Activated CD8-positive, alpha-beta memory T cell treated with anti-CD3 and anti-CD28 coated beads, Interleukin-2, amount 10 ng/mL, durations not matched to agents 7 days and 5 days (primary cell): ENCODE data around the gene PILRA. TPM values are rescaled to one million over a fixed set of nuclear protein-coding genes. Genes with fewer than 3 reads are reported as not detected.

Experiments used
- ATAC-seq: fragments of 150-1000 bp; cut with Tn5 transposase; one replicate; pipeline ENCODE4 v1.10.0; 2021; ENCODE audit warnings: moderate library complexity
- CTCF ChIA-PET: fragments of 350-600 bp; sonication (Branson Sonifier 250); formaldehyde crosslinking; loops from one replicate; lab custom pipeline; 2021; ENCODE audit warnings: antibody characterized with exemption; lab: Charles Lee
- DNase-seq: peaks from one replicate; pipeline ENCODE4 v3.0.0-alpha.2; 2020
- H3K27ac Mint-ChIP-seq: one replicate; pipeline ENCODE4 v1.8.0; 2021; ENCODE audit warnings: mild to moderate bottlenecking, mixed read lengths
- H3K27me3 Mint-ChIP-seq: one replicate; pipeline ENCODE4 v1.8.0; 2021; ENCODE audit warnings: mixed read lengths
- H3K36me3 Mint-ChIP-seq: one replicate; pipeline ENCODE4 v1.8.0; 2021; ENCODE audit warnings: mild to moderate bottlenecking, mixed read lengths
- H3K4me1 Mint-ChIP-seq: one replicate; pipeline ENCODE4 v1.8.0; 2021; ENCODE audit warnings: mixed read lengths
- H3K4me3 Mint-ChIP-seq: one replicate; pipeline ENCODE4 v1.8.0; 2021; ENCODE audit warnings: mild to moderate bottlenecking, moderate library complexity, mixed read lengths
- H3K9me3 Mint-ChIP-seq: one replicate; pipeline ENCODE4 v1.8.0; 2022; ENCODE audit warnings: low read depth, mixed read lengths
- total RNA-seq, 2 experiments: library from RNA; stranded (reverse); gene quantifications; one replicate each; pipeline ENCODE4 v1.2.3, GENCODE V29; 2021

PILRA gene
- total RNA-seq, 2 experiments from 2014 or later = 1.3 to 3.4 TPM

DNA sequence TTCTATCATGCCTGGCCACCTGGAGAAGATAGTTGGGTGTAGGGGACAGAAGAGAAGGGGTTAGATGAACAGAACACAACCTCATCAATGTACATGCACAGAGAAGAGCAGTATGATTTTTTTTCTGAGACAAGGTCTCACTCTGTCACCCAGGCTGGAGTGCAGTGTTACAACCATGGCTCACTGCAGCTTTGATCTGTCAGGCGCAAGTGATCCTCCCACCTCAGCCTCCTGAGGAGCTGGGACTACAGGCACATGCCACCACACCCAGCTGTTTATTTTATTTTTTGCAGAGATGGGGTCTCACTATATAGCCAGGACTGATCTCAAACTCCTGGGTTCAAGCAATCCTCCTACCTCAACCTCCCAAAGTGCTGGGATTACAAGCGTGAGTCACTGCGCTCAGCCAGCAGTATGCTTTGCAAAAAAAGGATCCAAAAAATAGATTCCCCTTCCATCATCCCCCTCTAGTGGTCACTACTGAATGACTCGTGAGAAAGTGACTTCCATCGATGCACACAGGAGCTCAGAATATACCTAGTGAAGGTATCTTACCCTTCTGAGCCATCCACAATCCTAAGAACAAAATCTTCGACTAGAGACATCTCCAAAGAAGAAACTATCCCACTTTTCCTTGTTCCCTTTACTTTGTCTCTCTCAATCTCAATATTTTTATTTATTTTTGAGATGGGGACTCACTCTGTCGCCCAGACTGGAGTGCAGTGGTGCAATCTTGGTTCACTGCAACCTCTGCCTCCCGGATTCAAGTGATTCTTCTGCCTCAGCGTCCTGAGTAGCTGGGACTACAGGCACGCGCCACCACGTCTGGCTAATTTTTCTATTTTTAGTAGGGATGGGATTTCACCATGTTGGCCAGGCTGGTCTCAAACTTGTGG lies 34.2 kb downstream of the PILRA start:
- Mint-ChIP-seq H3K9me3 (no peaks in the 10 kb centered on the region), H3K4me3 (no peak overlapping the region), H3K27me3 (peaks cover 18% of the 10 kb centered on the region), H3K36me3 (no peaks in the 10 kb centered on the region), H3K4me1 (peaks cover 9% of the 10 kb centered on the region), H3K27ac (no peak overlapping the region)
- ATAC-seq (peak; percentile 91), DNase-seq (peak; percentile 59)
- CTCF ChIA-PET = interaction anchor here (0.6 to 3.8 kb wide), 39 partner anchors 8 to 324 kb away, joined by 3 to 24 read pairs (median 5); partner anchors contain the start of genes LAMTOR4, MEPCE and ZCWPW1

DNA sequence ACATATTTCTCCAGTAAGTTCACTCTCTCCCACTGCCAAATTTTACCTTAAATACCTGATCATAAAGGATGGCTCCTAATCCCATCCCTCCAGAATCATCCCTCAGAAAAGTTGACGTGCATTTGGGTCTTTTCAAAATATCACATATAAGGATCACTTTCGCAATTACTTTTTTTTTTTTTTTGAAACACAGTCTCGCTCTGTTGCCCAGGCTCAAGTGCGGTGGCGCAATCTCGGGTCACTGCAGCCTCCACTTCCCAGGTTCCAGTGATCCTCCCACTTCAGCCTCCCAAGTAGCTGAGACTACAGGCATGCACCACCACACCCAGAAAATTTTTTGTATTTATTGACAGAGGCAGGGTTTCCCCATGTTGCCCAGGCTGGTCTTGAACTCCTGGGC lies 37.8 kb downstream of the PILRA start:
- Mint-ChIP-seq H3K9me3 (no peaks in the 10 kb centered on the region), H3K27ac (no peak overlapping the region), H3K36me3 (no peaks in the 10 kb centered on the region), H3K4me1 (peaks cover 20% of the 10 kb centered on the region), H3K27me3 (peaks cover 10% of the 10 kb centered on the region), H3K4me3 (no peak overlapping the region)
- no peak for DNase-seq
- ATAC-seq = no peak
- CTCF ChIA-PET = interaction anchor here (0.7 to 2.7 kb wide), 4 partner anchors 37 to 232 kb away, joined by 3 to 7 read pairs (median 4); no protein-coding TSS in a partner anchor

GRCh38 chr7:100413346-100413745 lies 40.1 kb downstream of the PILRA start:
- H3K4me3 Mint-ChIP-seq = no peak overlapping the region
- ATAC-seq (peak; percentile 47), DNase-seq (no peak)
- CTCF ChIA-PET = interaction anchor here (0.6 to 2.7 kb wide), 5 partner anchors 14 to 288 kb away, joined by 3 to 7 read pairs (median 3); no protein-coding TSS in a partner anchor
- H3K27me3 Mint-ChIP-seq = peaks cover 3% of the 10 kb centered on the region
- no peak overlapping the region for H3K27ac Mint-ChIP-seq
- peaks cover 18% of the 10 kb centered on the region for H3K4me1 Mint-ChIP-seq
- no peaks in the 10 kb centered on the region for H3K36me3 Mint-ChIP-seq
- no peaks in the 10 kb centered on the region for H3K9me3 Mint-ChIP-seq

GRCh38 chr7:100413889-100414288 lies 40.6 kb downstream of the PILRA start:
- Mint-ChIP-seq H3K36me3 (no peaks in the 10 kb centered on the region), H3K27ac (no peak overlapping the region), H3K4me1 (peaks cover 18% of the 10 kb centered on the region), H3K9me3 (no peaks in the 10 kb centered on the region), H3K27me3 (peaks cover 3% of the 10 kb centered on the region), H3K4me3 (no peak overlapping the region)
- CTCF ChIA-PET = interaction anchor here (0.6 to 2.7 kb wide), 4 partner anchors 14 to 289 kb away, joined by 3 to 6 read pairs (median 3); no protein-coding TSS in a partner anchor
- peak; percentile 47 for ATAC-seq
- no peak for DNase-seq

- Mint-ChIP-seq H3K36me3 (no peaks in the 10 kb centered on the region), H3K4me1 (peaks cover 18% of the 10 kb centered on the region), H3K27me3 (peaks cover 3% of the 10 kb centered on the region), H3K9me3 (no peaks in the 10 kb centered on the region), H3K4me3 (no peak overlapping the region), H3K27ac (no peak overlapping the region)
- ATAC-seq (no peak), DNase-seq (no peak)
- CTCF ChIA-PET = interaction anchor here (1.2 to 2.3 kb wide), 3 partner anchors 8 to 15 kb away, joined by 4 to 5 read pairs (median 5); partner anchors contain the start of genes MEPCE and ZCWPW1
Measured at GRCh38 chr7:100415448-100415847, 42.2 kb downstream of the PILRA start.

- no peak for ATAC-seq
- no peak overlapping the region for H3K27ac Mint-ChIP-seq
- H3K4me3 Mint-ChIP-seq = no peak overlapping the region
- H3K36me3 Mint-ChIP-seq = no peaks in the 10 kb centered on the region
- no peak for DNase-seq
- no peaks in the 10 kb centered on the region for H3K27me3 Mint-ChIP-seq
- H3K4me1 Mint-ChIP-seq = peaks cover 2% of the 10 kb centered on the region
- CTCF ChIA-PET = interaction anchor here (1.5 to 3.6 kb wide), 2 partner anchors 11 to 21 kb away, joined by 3 to 18 read pairs; no protein-coding TSS in a partner anchor
- no peaks in the 10 kb centered on the region for H3K9me3 Mint-ChIP-seq
Measured at GRCh38 chr7:100418930-100419659, 45.8 kb downstream of the PILRA start.

DNA sequence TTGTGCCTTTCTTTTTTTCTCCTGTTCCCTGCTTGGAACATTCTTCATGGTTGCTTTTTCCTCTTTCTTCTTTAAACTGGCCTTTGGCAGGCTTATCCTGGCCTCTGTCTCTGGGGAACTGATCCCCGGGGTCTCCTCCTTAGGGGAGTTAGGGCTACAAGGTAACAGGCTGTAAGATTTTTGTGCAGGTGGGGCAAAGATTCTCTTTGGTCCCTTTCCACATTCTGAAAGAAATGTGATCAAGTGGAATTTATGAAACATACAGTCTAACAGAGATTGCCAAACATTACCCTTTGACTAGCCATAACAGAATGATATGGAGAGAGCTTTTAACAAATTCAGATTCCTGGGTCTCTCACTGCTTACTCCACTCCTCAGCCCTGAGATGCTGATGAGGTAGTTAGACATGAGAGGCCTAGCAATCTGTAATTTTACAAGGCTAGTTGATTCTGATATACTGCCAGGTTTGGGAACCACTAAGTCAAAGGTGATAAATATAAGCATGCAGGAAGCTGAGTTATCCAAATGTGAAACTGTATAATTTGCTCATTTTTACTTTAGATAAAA lies 46.5 kb downstream of the PILRA start:
- DNase-seq (no peak), ATAC-seq (no peak)
- H3K27ac Mint-ChIP-seq = no peak overlapping the region
- H3K36me3 Mint-ChIP-seq = no peaks in the 10 kb centered on the region
- H3K9me3 Mint-ChIP-seq = no peaks in the 10 kb centered on the region
- peaks cover 2% of the 10 kb centered on the region for H3K4me1 Mint-ChIP-seq
- CTCF ChIA-PET = interaction anchor here (3.6 kb wide), 1 partner anchor 12 kb away, joined by 18 read pairs; no protein-coding TSS in a partner anchor
- H3K27me3 Mint-ChIP-seq = no peaks in the 10 kb centered on the region
- H3K4me3 Mint-ChIP-seq = no peak overlapping the region

- H3K9me3 Mint-ChIP-seq = no peaks in the 10 kb centered on the region
- DNase-seq (no peak), ATAC-seq (no peak)
- H3K27ac Mint-ChIP-seq = no peak overlapping the region
- peaks cover 4% of the 10 kb centered on the region for H3K27me3 Mint-ChIP-seq
- peaks cover 5% of the 10 kb centered on the region for H3K4me1 Mint-ChIP-seq
- H3K4me3 Mint-ChIP-seq = no peak overlapping the region
- CTCF ChIA-PET = interaction anchor here (0.6 kb wide), 1 partner anchor 47 kb away, joined by 3 read pairs; no protein-coding TSS in a partner anchor
- no peaks in the 10 kb centered on the region for H3K36me3 Mint-ChIP-seq
Measured at GRCh38 chr7:100423315-100423714, 50.0 kb downstream of the PILRA start.

DNA sequence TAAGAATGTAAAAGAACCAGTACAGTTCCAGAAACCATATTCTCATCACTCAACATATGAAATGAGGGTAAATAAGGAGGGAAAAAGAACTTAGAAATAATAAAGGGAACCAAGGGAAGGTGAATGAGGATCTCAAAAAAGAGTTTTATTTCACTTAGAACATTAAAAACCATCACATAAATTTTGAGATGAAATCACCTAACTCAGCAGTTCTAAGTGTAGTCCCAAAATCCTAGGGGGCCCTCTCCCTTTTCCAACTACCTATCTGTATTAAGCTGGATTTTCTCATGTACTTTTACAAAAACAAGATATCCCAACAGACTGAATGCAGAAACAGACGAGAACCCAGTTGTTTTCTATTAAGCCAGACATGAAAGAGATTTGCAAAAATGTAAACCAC lies 52.1 kb downstream of the PILRA start:
- no peak overlapping the region for H3K4me3 Mint-ChIP-seq
- H3K36me3 Mint-ChIP-seq = peaks cover 6% of the 10 kb centered on the region
- no peak for DNase-seq
- H3K9me3 Mint-ChIP-seq = no peaks in the 10 kb centered on the region
- ATAC-seq = no peak
- CTCF ChIA-PET = interaction anchor here (1.2 kb wide), 1 partner anchor 19 kb away, joined by 4 read pairs; no protein-coding TSS in a partner anchor
- H3K4me1 Mint-ChIP-seq = peaks cover 6% of the 10 kb centered on the region
- H3K27me3 Mint-ChIP-seq = peaks cover 9% of the 10 kb centered on the region
- no peak overlapping the region for H3K27ac Mint-ChIP-seq

DNA sequence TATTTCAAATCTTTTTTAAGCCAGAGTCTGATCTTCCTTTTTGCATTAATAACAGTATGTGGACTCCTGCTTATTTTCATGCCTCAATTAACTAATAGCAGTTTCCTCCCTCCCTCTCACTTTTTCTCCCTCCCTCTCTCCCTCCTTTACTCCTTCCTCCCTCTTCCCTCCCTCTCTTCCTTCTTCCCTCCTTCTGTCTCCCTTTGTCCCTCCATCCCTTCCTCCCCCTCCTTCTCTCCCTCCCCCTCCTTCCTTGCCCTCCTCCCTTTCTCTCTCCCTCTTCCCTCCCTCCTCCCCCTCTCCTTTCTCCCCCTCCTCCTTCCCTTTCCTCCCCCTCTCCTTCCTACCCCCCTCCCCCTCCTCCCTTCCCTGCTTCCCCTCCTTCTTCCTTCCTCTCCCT lies 53.2 kb downstream of the PILRA start:
- Mint-ChIP-seq H3K4me1 (peaks cover 17% of the 10 kb centered on the region), H3K4me3 (no peak overlapping the region), H3K27ac (no peak overlapping the region), H3K9me3 (no peaks in the 10 kb centered on the region), H3K36me3 (peaks cover 12% of the 10 kb centered on the region), H3K27me3 (peaks cover 9% of the 10 kb centered on the region)
- CTCF ChIA-PET = interaction anchor here (4.7 kb wide), 1 partner anchor 19 kb away, joined by 22 read pairs; no protein-coding TSS in a partner anchor
- ATAC-seq = no peak
- no peak for DNase-seq

GRCh38 chr7:100427762-100428198 lies 54.5 kb downstream of the PILRA start:
- Mint-ChIP-seq H3K9me3 (no peaks in the 10 kb centered on the region), H3K27me3 (peaks cover 9% of the 10 kb centered on the region), H3K4me3 (no peak overlapping the region), H3K36me3 (peaks cover 17% of the 10 kb centered on the region), H3K4me1 (peaks cover 30% of the 10 kb centered on the region), H3K27ac (peak overlapping the region; percentile 100)
- CTCF ChIA-PET = interaction anchor here (1.1 to 4.7 kb wide), 8 partner anchors 12 to 83 kb away, joined by 4 to 22 read pairs (median 4); no protein-coding TSS in a partner anchor
- DNase-seq (no peak), ATAC-seq (no peak)

GRCh38 chr7:100428199-100428966 lies 55.1 kb downstream of the PILRA start, which contains the start of gene ZCWPW1:
Gene ZCWPW1, minus strand, starts transcription at chr7:100428703. Its CDS starts 8,054 bp downstream, at chr7:100420649.
- Mint-ChIP-seq H3K9me3 (no peaks in the 10 kb centered on the region), H3K4me3 (peak within 1 kb of the TSS; percentile 97), H3K27ac (peak within 1 kb of the TSS; percentile 100), H3K36me3 (peaks cover 17% of the 10 kb centered on the region), H3K27me3 (peaks cover 9% of the 10 kb centered on the region), H3K4me1 (peaks cover 36% of the 10 kb centered on the region)
- CTCF ChIA-PET = interaction anchor here (0.6 to 4.7 kb wide), 11 partner anchors 13 to 298 kb away, joined by 3 to 22 read pairs (median 4); no protein-coding TSS in a partner anchor
- DNase-seq (peak; percentile 98), ATAC-seq (peak; percentile 59)
